ENCODE data around the gene PRG2. TPM values are rescaled to one million over a fixed set of nuclear protein-coding genes. Genes with fewer than 3 reads are reported as not detected.

The PRG2 gene
- total and polyA plus RNA-seq, 2 of the 4 experiments (the other 2 are of a cell fraction), result not detected

DNA sequence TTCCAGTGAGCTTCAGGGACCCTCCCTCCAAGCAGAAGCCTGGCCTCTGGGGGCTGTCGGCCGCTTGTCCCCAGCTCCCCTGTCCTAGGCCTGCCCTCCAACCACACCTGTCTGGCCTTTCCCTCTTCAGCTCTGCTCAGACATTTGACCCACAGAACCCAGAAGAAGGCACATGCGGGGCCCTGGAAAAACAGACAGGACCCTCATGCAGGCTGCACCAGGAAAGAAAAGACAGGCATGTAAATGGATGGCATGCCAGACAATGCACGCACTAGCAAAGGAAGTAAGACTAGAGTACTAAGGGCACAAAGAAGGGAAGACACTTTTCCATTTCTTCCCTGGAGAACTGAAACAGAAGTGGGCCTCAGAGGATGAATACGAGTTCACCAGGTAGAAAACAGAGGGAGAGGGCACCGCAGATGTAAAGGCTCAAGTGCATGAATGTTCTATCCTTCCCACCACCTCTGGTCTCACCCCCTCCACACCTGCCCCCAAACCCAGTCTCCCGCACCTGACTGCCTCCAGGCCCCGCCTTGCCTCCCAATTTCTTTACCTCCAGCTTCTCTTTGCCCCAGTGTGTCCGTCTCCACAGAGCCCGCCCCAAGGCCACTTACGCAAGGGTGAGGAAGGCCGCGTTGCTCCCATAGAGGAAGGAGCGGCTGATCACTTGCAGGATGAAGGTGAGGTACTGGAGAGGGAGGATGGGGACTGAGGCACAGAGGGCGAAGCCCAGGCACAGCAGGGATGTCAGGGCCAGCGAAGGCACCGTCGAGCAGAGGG lies 19.1 kb upstream of the PRG2 start:
- 98% methylated on average over 8 of the region's 18 CpGs; no CpG with 5 or more reads in 1 of the 2 experiments for WGBS, 2 experiments (ENCODE audit: extremely low coverage in 2 of 2, insufficient read length in 1 of 2)

More for the DNA sequence above, 19.1 kb upstream of the PRG2 start:
- Histone ChIP-seq H3K27ac (ENCODE audit: insufficient read depth, low read length) (no peak overlapping the region), H3K79me1 (ENCODE audit: low read depth in 1 of 2, low read length in 2 of 2) (no peaks in the 10 kb centered on the region), H4K5ac (ENCODE audit: low read depth, low read length) (no peak overlapping the region), H3K18ac (ENCODE audit: low read depth, low read length) (no peak overlapping the region), H3K56ac (ENCODE audit: extremely low read depth, insufficient read depth, low read length) (no peak overlapping the region), H2BK20ac (ENCODE audit: low read depth, low read length) (no peak overlapping the region), H3K36me3 (ENCODE audit: control insufficient read depth, insufficient read depth, low read length) (peaks cover 24% of the 10 kb centered on the region), H2BK15ac (ENCODE audit: low read depth, low read length) (no peak overlapping the region), H3K4me3 (ENCODE audit: insufficient read depth, low read depth, low read length) (no peak overlapping the region), H3K23ac (ENCODE audit: low read depth, low read length) (no peak overlapping the region), H3K4ac (ENCODE audit: low read depth, low read length) (no peak overlapping the region), H3K14ac (replicated peaks; ENCODE audit: low read depth, low read length) (no peak overlapping the region), H3K9me3 (ENCODE audit: control insufficient read depth, insufficient read depth, low read length) (no peaks in the 10 kb centered on the region), H3K27me3 (ENCODE audit: control insufficient read depth, insufficient read depth, low read length) (no peaks in the 10 kb centered on the region), H4K20me1 (ENCODE audit: insufficient read depth, low read length) (no peaks in the 10 kb centered on the region), H2AFZ (replicated peaks; ENCODE audit: low read length, poor library complexity) (no peak overlapping the region), H3K4me2 (ENCODE audit: low read depth, low read length) (no peak overlapping the region), H2BK5ac (ENCODE audit: low read depth, low read length, poor library complexity, severe bottlenecking) (no peak overlapping the region), H3K9me1 (ENCODE audit: insufficient read depth, low read length) (no peaks in the 10 kb centered on the region), H2BK120ac (ENCODE audit: low read depth, low read length) (no peak overlapping the region), H4K8ac (ENCODE audit: low read depth in 2 of 2, low read length in 2 of 2) (no peak overlapping the region), H4K91ac (ENCODE audit: insufficient read depth, low read depth, low read length) (no peak overlapping the region), H3K4me1 (ENCODE audit: control insufficient read depth, insufficient read depth, low read length) (peaks cover 3% of the 10 kb centered on the region; the same call in 1 of the 2 replicates), H3K9ac (ENCODE audit: low read depth, low read length) (no peak overlapping the region), H2AK9ac (replicated peaks; ENCODE audit: low read depth, low read length, poor library complexity) (no peak overlapping the region), H2AK5ac (ENCODE audit: low read depth, low read length) (no peak overlapping the region)
- no peak for TF ChIP-seq MAZ (IDR thresholded peaks at IDR 0.05; ENCODE audit: borderline replicate concordance, low read depth, low read length)
- TF ChIP-seq MXI1 (IDR thresholded peaks at IDR 0.05; ENCODE audit: borderline replicate concordance, low read depth, low read length), result no peak
- no peak for TF ChIP-seq CEBPB (IDR thresholded peaks at IDR 0.05; ENCODE audit: low read depth, low read length)
- no peak for TF ChIP-seq RAD21 (IDR thresholded peaks at IDR 0.05; ENCODE audit: low read length)
- TF ChIP-seq FOS (IDR thresholded peaks at IDR 0.05; ENCODE audit: low read depth, low read length), result no peak
- TF ChIP-seq BHLHE40 (IDR thresholded peaks at IDR 0.05; ENCODE audit: low read depth, low read length), result no peak
- TF ChIP-seq RCOR1 (IDR thresholded peaks at IDR 0.05; ENCODE audit: insufficient replicate concordance, low read length), result no peak
- TF ChIP-seq, protein P1, sequence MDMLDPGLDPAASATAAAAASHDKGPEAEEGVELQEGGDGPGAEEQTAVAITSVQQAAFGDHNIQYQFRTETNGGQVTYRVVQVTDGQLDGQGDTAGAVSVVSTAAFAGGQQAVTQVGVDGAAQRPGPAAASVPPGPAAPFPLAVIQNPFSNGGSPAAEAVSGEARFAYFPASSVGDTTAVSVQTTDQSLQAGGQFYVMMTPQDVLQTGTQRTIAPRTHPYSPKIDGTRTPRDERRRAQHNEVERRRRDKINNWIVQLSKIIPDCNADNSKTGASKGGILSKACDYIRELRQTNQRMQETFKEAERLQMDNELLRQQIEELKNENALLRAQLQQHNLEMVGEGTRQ (IDR thresholded peaks at IDR 0.05; ENCODE audit: low read depth, low read length), result no peak
- TF ChIP-seq SMC3 (IDR thresholded peaks at IDR 0.05; ENCODE audit: low read depth, low read length), result no peak
- no peak for TF ChIP-seq NFE2L2 (IDR thresholded peaks at IDR 0.05; ENCODE audit: low read depth, low read length)
- no peak for TF ChIP-seq MAFK (IDR thresholded peaks at IDR 0.05; ENCODE audit: low read depth, low read length)
- TF ChIP-seq, protein P2, sequence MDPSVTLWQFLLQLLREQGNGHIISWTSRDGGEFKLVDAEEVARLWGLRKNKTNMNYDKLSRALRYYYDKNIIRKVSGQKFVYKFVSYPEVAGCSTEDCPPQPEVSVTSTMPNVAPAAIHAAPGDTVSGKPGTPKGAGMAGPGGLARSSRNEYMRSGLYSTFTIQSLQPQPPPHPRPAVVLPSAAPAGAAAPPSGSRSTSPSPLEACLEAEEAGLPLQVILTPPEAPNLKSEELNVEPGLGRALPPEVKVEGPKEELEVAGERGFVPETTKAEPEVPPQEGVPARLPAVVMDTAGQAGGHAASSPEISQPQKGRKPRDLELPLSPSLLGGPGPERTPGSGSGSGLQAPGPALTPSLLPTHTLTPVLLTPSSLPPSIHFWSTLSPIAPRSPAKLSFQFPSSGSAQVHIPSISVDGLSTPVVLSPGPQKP (IDR thresholded peaks at IDR 0.05; ENCODE audit: borderline replicate concordance, low read depth, low read length), result no peak
- dilution Hi-C loops (cut with HindIII; ENCODE audit: low sequenced_read_pairs, unreplicated experiment) (no loop called here), intact Hi-C loops (cut with micrococcal nuclease) (no loop called here), in situ Hi-C loops (cut with MboI; ENCODE audit: low sequenced_read_pairs) (no loop called here)
- CTCF ChIA-PET, result no interaction called here
- POLR2A ChIA-PET (ENCODE audit: unreplicated experiment), result interaction anchor here (0.6 kb wide), 1 partner anchor 98 kb away, joined by 7 read pairs; no protein-coding TSS in a partner anchor
- ATAC-seq (ENCODE audit: low read depth), result no peak
- DNase-seq, result no peak
- BruUV-seq (replicated peaks), result no TSS peak
